B cell (primary cell): ENCODE measurements around the gene SPTB. TPM values are rescaled to one million over a fixed set of nuclear protein-coding genes. Genes with fewer than 3 reads are reported as not detected.

Experiments
- ATAC-seq: fragments of 200-7000 bp; cut with Tn5 transposase; one replicate; pipeline ENCODE4 v1.10.0; 2021; ENCODE audit warnings: low read depth, mild to moderate bottlenecking, moderate number of reproducible peaks, moderate library complexity
- CTCF ChIA-PET: fragments of 350-600 bp; sonication (Branson Sonifier 250); formaldehyde crosslinking; loops from one replicate; lab custom pipeline; 2021; ENCODE audit warnings: antibody characterized with exemption, inconsistent platforms; lab: Charles Lee
- POLR2A ChIA-PET: fragments of 350-600 bp; sonication (Branson Sonifier 250); formaldehyde crosslinking; loops from one replicate; lab custom pipeline; 2021; ENCODE audit warnings: antibody characterized with exemption; lab: Charles Lee
- DNase-seq: peaks from one replicate; pipeline ENCODE4 v3.0.0; 2013
- H2AFZ ChIP-seq: 2 replicates; pipeline ENCODE4 v1.6.1; 2012; ENCODE audit warnings: mild to moderate bottlenecking, low read depth, low read length; ENCODE audit not compliant: insufficient read depth, poor library complexity, severe bottlenecking
- H3K27ac ChIP-seq, 2 donors: 1 replicate in 1 of 2; 2 replicates in 1 of 2; pipeline ENCODE4 v1.5.1; 2012 to 2013; ENCODE audit warnings: low read length in 2 of 2, mild to moderate bottlenecking in 2 of 2, moderate library complexity in 1 of 2
- H3K27me3 ChIP-seq, 4 experiments: fragments of 200-600 bp in 1 of 4; sonication (generic) in 1 of 4; replicated peaks in 1 of 4; 1 replicate in 2 of 4; 2 replicates in 2 of 4; pipeline versions ENCODE4 v1.6.1 to v1.7.0; 2013 to 2016; ENCODE audit warnings: low read length in 3 of 4, mild to moderate bottlenecking in 2 of 4, mixed read lengths in 1 of 4, moderate library complexity in 1 of 4; ENCODE audit not compliant: insufficient read depth in 4 of 4, control insufficient read depth in 3 of 4; ENCODE audit errors: control extremely low read depth in 1 of 4
- H3K36me3 ChIP-seq, 2 experiments: replicated peaks in 1 of 2; 1 replicate in 1 of 2; 2 replicates in 1 of 2; pipeline versions ENCODE4 v1.6.1 to v1.7.1; 2013; ENCODE audit warnings: low read length in 1 of 2; ENCODE audit not compliant: insufficient read depth in 2 of 2, control insufficient read depth in 1 of 2; ENCODE audit errors: control extremely low read depth in 1 of 2, extremely low read depth in 1 of 2
- H3K4me1 ChIP-seq, 2 donors: fragments of 200-600 bp in 1 of 2; sonication (generic) in 1 of 2; 1 replicate in 1 of 2; 2 replicates in 1 of 2; pipeline versions ENCODE4 v1.5.1 to v1.6.1; 2013 to 2017; ENCODE audit warnings: low read length in 2 of 2; ENCODE audit not compliant: control insufficient read depth in 2 of 2, insufficient read depth in 2 of 2
- H3K4me2 ChIP-seq: replicated peaks from 2 replicates; pipeline ENCODE3; 2012; ENCODE audit warnings: mild to moderate bottlenecking, low read depth, low read length; ENCODE audit not compliant: poor library complexity, severe bottlenecking
- H3K4me3 ChIP-seq, 5 experiments: fragments of 200-600 bp in 1 of 5; sonication (generic) in 1 of 5; 1 replicate in 3 of 5; 2 replicates in 2 of 5; pipeline versions ENCODE4 v1.5.1 to v1.7.0; 2011 to 2016; ENCODE audit warnings: low read length in 4 of 5, mild to moderate bottlenecking in 4 of 5, low read depth in 2 of 5, control low read depth in 1 of 5, moderate library complexity in 1 of 5; ENCODE audit not compliant: insufficient read depth in 1 of 5; ENCODE audit errors: control extremely low read depth in 1 of 5, extremely low read depth in 1 of 5
- H3K79me2 ChIP-seq: fragments of 200-600 bp; sonication (generic); one replicate; pipeline ENCODE4 v1.6.0; 2016; ENCODE audit warnings: low read length; ENCODE audit not compliant: control insufficient read depth, insufficient read depth
- H3K9ac ChIP-seq: fragments of 200-600 bp; sonication (generic); 2 replicates; pipeline ENCODE4 v1.6.1; 2017; ENCODE audit warnings: mild to moderate bottlenecking, low read length, moderate library complexity
- H3K9me3 ChIP-seq, 3 donors: one replicate each; pipeline versions ENCODE4 v1.6.1 to v1.7.1; 2013; ENCODE audit warnings: low read length in 2 of 3; ENCODE audit not compliant: control insufficient read depth in 2 of 3, insufficient read depth in 1 of 3; ENCODE audit errors: control extremely low read depth in 1 of 3
- H4K20me1 ChIP-seq: 2 replicates; pipeline ENCODE4 v1.6.0; 2012; ENCODE audit warnings: mild to moderate bottlenecking, low read length; ENCODE audit not compliant: insufficient read depth, control insufficient read depth, poor library complexity, severe bottlenecking
- H3K27ac Mint-ChIP-seq: one replicate; pipeline ENCODE4 v1.8.0; 2021; ENCODE audit warnings: mixed read lengths
- H3K27me3 Mint-ChIP-seq: one replicate; pipeline ENCODE4 v1.8.0; 2021; ENCODE audit warnings: mixed read lengths
- H3K4me1 Mint-ChIP-seq: one replicate; pipeline ENCODE4 v1.8.0; 2021; ENCODE audit warnings: mixed read lengths
- H3K4me3 Mint-ChIP-seq: one replicate; pipeline ENCODE4 v1.8.0; 2021; ENCODE audit warnings: mixed read lengths
- H3K9me3 Mint-ChIP-seq: one replicate; pipeline ENCODE4 v1.8.0; 2022; ENCODE audit warnings: mixed read lengths; ENCODE audit not compliant: insufficient read depth
- EZH2 ChIP-seq: IDR thresholded peaks from 2 replicates; pipeline ENCODE4 v1.6.1; 2012; ENCODE audit warnings: borderline replicate concordance, low read depth, mild to moderate bottlenecking, moderate library complexity, low read length; ENCODE audit not compliant: insufficient read depth, poor library complexity, severe bottlenecking
- WGBS: methylation state at CpG from one replicate; pipeline ENCODE4 v1.1.5; 2013; ENCODE audit warnings: missing lambda C conversion rate; ENCODE audit not compliant: insufficient coverage; 5-methylcytosine and 5-hydroxymethylcytosine counted together
- intact Hi-C: fragments of 100-400 bp; cut with micrococcal nuclease; formaldehyde crosslinking; loops from one replicate; pipeline ENCODE4 v1.10.0; 2022
- polyA plus RNA-seq: library from polyadenylated mRNA; depleted of rRNA; stranded (reverse); fragments of >200 nt; gene quantifications from 2 replicates; pipeline ENCODE4 v1.2.3, GENCODE V29; 2012
- total RNA-seq, 2 donors: library from RNA; stranded (reverse); fragments of 120-200 nt in 1 of 2; gene quantifications; 1 replicate in 1 of 2; 2 replicates in 1 of 2; pipeline versions ENCODE4 v1.2.3 to v1.2.4, GENCODE V29; 2013 to 2022
- TF ChIP-seq, protein P1 (sequence below): fragments of 200-600 bp; IDR thresholded peaks from one replicate; pipeline ENCODE4 v1.8.0; 2022; ENCODE audit warnings: antibody characterized with exemption, mild to moderate bottlenecking

SPTB gene
- total and polyA plus RNA-seq, 2 donors (not counting 1 experiment from before 2014, with no cell fraction given), result 0.12 TPM; not detected in 1

DNA sequence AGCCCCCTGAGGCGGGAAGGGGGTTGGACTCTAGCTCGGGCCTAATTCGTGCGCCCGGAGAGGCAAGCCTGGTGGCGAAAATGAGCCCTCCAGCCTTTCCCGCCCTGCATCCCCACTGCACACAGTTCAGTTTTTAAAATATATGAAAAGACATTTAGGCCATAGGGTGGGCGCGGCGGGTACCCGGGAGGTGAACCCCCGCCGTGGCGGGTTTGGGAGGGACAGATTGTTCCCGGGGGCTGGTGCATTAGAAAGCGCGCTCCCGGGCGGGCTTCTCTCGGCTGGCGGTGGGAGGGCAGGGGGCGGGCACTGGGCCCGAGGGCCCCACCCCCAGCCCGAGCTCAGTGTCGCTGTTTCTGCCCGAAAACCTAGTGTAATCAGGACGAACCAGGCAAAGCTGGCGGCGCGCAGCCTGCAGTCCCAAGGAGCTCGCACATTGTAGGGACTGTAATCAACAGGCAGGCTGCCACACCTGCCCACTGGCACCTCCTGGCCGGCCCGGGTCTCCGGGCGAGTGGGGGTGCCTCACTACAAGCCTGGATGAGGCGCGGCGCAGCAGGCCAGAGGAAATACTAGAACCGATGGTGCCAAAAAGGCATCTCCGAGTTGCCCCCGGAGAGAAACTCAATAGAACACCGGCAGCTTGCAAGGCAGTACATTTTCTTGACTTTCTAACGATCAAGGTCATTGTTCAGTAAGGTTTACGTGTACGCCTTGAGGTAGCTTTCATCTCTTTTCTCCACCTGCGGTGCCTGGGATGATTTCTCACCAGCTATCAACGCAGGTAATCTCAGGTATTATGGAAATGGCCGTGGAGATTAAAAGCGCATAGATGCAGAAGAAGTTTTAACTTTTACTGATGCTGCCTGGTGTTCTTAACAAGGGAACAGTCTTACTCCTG is 764 bp upstream of the SPTB start:
- H3K9ac ChIP-seq, result peak overlapping the region; percentile 59
- H3K4me3 Mint-ChIP-seq, result peak overlapping the region; percentile 87
- H3K4me1 Mint-ChIP-seq, result peaks cover 12% of the 10 kb centered on the region
- under 1% methylated on average over 37 of the region's 49 CpGs for WGBS
- H3K27me3 Mint-ChIP-seq, result peaks cover 69% of the 10 kb centered on the region
- no peaks in the 10 kb centered on the region for H3K9me3 Mint-ChIP-seq
- CTCF ChIA-PET, result interaction anchor here (0.7 to 3.7 kb wide), 4 partner anchors 11 to 57 kb away, joined by 3 to 36 read pairs (median 6); no protein-coding TSS in a partner anchor
- no peak overlapping the region for H3K27ac Mint-ChIP-seq
- intact Hi-C loops, result loop anchor here (2.0 to 10.0 kb wide), 2 partner anchors 34 to 536 kb away; partner anchors contain the start of gene CHURC1
- peak; percentile 76 for ATAC-seq
- H3K27me3 ChIP-seq, result peaks cover 0 to 48% (median 35%) of the 10 kb centered on the region in 4 experiments
- POLR2A ChIA-PET, result interaction anchor here (0.6 to 0.7 kb wide), 3 partner anchors 17 to 1156 kb away, joined by 3 to 6 read pairs (median 3); no protein-coding TSS in a partner anchor
- H3K4me1 ChIP-seq, result peaks cover 7 to 13% of the 10 kb centered on the region in 2 donors
- H2AFZ ChIP-seq, result peak overlapping the region; percentile 78
- no peaks in the 10 kb centered on the region for H3K9me3 ChIP-seq
- peak; percentile 63 for DNase-seq
- peak overlapping the region; percentile 81 for H3K4me2 ChIP-seq
- no peak overlapping the region for H3K27ac ChIP-seq
- no peaks in the 10 kb centered on the region for H3K36me3 ChIP-seq
- no peak for TF ChIP-seq EZH2
- TF ChIP-seq, protein P1, sequence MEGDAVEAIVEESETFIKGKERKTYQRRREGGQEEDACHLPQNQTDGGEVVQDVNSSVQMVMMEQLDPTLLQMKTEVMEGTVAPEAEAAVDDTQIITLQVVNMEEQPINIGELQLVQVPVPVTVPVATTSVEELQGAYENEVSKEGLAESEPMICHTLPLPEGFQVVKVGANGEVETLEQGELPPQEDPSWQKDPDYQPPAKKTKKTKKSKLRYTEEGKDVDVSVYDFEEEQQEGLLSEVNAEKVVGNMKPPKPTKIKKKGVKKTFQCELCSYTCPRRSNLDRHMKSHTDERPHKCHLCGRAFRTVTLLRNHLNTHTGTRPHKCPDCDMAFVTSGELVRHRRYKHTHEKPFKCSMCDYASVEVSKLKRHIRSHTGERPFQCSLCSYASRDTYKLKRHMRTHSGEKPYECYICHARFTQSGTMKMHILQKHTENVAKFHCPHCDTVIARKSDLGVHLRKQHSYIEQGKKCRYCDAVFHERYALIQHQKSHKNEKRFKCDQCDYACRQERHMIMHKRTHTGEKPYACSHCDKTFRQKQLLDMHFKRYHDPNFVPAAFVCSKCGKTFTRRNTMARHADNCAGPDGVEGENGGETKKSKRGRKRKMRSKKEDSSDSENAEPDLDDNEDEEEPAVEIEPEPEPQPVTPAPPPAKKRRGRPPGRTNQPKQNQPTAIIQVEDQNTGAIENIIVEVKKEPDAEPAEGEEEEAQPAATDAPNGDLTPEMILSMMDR, result no peak
- H4K20me1 ChIP-seq, result no peaks in the 10 kb centered on the region
- peak overlapping the region; percentile 16 to 65 (median 51) for H3K4me3 ChIP-seq
- H3K79me2 ChIP-seq, result no peaks in the 10 kb centered on the region
